CD14-positive monocyte (primary cell): ENCODE results near the gene ADORA2A. TPM values are rescaled to one million over a fixed set of nuclear protein-coding genes. Genes with fewer than 3 reads are reported as not detected.

ENCODE experiments used
- DNase-seq, 3 donors: peaks; one replicate each; pipeline ENCODE4 v3.0.0-alpha.2; 2011 to 2022
- H2AFZ ChIP-seq: 2 replicates; pipeline ENCODE4 v1.6.0; 2012; ENCODE audit warnings: mild to moderate bottlenecking, low read depth, low read length, inconsistent platforms; ENCODE audit not compliant: insufficient read depth, poor library complexity, severe bottlenecking
- H3K27ac ChIP-seq, 2 donors: 1 replicate in 1 of 2; 2 replicates in 1 of 2; pipeline ENCODE4 v1.5.1; 2012 to 2013; ENCODE audit warnings: low read length in 2 of 2, control low read depth in 1 of 2, inconsistent platforms in 1 of 2, low read depth in 1 of 2, mild to moderate bottlenecking in 1 of 2
- H3K27me3 ChIP-seq, 2 donors: one replicate each; pipeline versions ENCODE4 v1.6.0 to v1.6.1; 2011 to 2013; ENCODE audit warnings: low read length in 2 of 2; ENCODE audit not compliant: control insufficient read depth in 2 of 2, insufficient read depth in 2 of 2
- H3K36me3 ChIP-seq, 2 donors: replicated peaks in 1 of 2; 1 replicate in 1 of 2; 2 replicates in 1 of 2; pipeline versions ENCODE4 v1.5.1 to v1.6.1; 2012 to 2013; ENCODE audit warnings: low read length in 2 of 2, control low read depth in 1 of 2, inconsistent platforms in 1 of 2, mild to moderate bottlenecking in 1 of 2; ENCODE audit not compliant: insufficient read depth in 2 of 2, control insufficient read depth in 1 of 2
- H3K4me1 ChIP-seq, 2 donors: 1 replicate in 1 of 2; 2 replicates in 1 of 2; pipeline versions ENCODE4 v1.5.1 to v1.6.1; 2012 to 2013; ENCODE audit warnings: low read length in 2 of 2, control low read depth in 1 of 2, inconsistent platforms in 1 of 2, mild to moderate bottlenecking in 1 of 2, moderate library complexity in 1 of 2; ENCODE audit not compliant: insufficient read depth in 2 of 2, control insufficient read depth in 1 of 2
- H3K4me2 ChIP-seq: replicated peaks from 2 replicates; pipeline ENCODE3; 2012; ENCODE audit warnings: low read length, moderate library complexity, mild to moderate bottlenecking; ENCODE audit not compliant: poor library complexity, severe bottlenecking; ENCODE audit errors: extremely low read depth
- H3K4me3 ChIP-seq, 3 experiments: fragments of 200-600 bp in 1 of 3; sonication (generic) in 1 of 3; replicated peaks in 1 of 3; 1 replicate in 2 of 3; 2 replicates in 1 of 3; pipeline ENCODE4 v1.5.1; 2011 to 2013; ENCODE audit warnings: low read length in 3 of 3, mild to moderate bottlenecking in 3 of 3, control low read depth in 2 of 3, low read depth in 2 of 3, inconsistent platforms in 1 of 3, moderate library complexity in 1 of 3
- H3K79me2 ChIP-seq: 2 replicates; pipeline ENCODE4 v1.6.0; 2012; ENCODE audit warnings: mild to moderate bottlenecking, control low read depth, inconsistent platforms, low read length, moderate library complexity; ENCODE audit not compliant: insufficient read depth
- H3K9ac ChIP-seq: 2 replicates; pipeline ENCODE4 v1.6.0; 2017; ENCODE audit warnings: low read length, mild to moderate bottlenecking; ENCODE audit not compliant: insufficient read depth, poor library complexity, severe bottlenecking
- H3K9me3 ChIP-seq, 2 donors: replicated peaks in 1 of 2; 1 replicate in 1 of 2; 2 replicates in 1 of 2; pipeline versions ENCODE4 v1.5.1 to v1.6.1; 2012 to 2013; ENCODE audit warnings: low read length in 2 of 2, control low read depth in 1 of 2; ENCODE audit not compliant: control insufficient read depth in 1 of 2, insufficient read depth in 1 of 2
- H4K20me1 ChIP-seq: 2 replicates; pipeline ENCODE4 v1.6.0; 2012; ENCODE audit warnings: mild to moderate bottlenecking, low read length, control low read depth, moderate library complexity; ENCODE audit not compliant: insufficient read depth
- H3K27ac Mint-ChIP-seq, 7 donors: one replicate each; pipeline ENCODE4 v1.8.0; 2020; ENCODE audit warnings: mild to moderate bottlenecking in 7 of 7, mixed read lengths in 7 of 7, moderate library complexity in 6 of 7, inconsistent platforms in 2 of 7
- H3K27me3 Mint-ChIP-seq, 3 donors: one replicate each; pipeline ENCODE4 v1.8.0; 2021 to 2022; ENCODE audit warnings: low read depth in 3 of 3, mild to moderate bottlenecking in 3 of 3, mixed read lengths in 3 of 3, moderate library complexity in 3 of 3, inconsistent platforms in 1 of 3
- H3K36me3 Mint-ChIP-seq, 2 donors: one replicate each; pipeline ENCODE4 v1.8.0; 2020; ENCODE audit warnings: mixed read lengths in 2 of 2, inconsistent platforms in 1 of 2, mild to moderate bottlenecking in 1 of 2
- H3K4me1 Mint-ChIP-seq: one replicate; pipeline ENCODE4 v1.8.0; 2020; ENCODE audit warnings: mild to moderate bottlenecking, mixed read lengths
- H3K4me3 Mint-ChIP-seq, 2 donors: one replicate each; pipeline ENCODE4 v1.8.0; 2020; ENCODE audit warnings: mild to moderate bottlenecking in 2 of 2, mixed read lengths in 2 of 2, moderate library complexity in 1 of 2
- H3K9me3 Mint-ChIP-seq, 7 donors: one replicate each; pipeline ENCODE4 v1.8.0; 2020 to 2022; ENCODE audit warnings: mixed read lengths in 7 of 7, mild to moderate bottlenecking in 6 of 7, moderate library complexity in 6 of 7, inconsistent platforms in 2 of 7
- CTCF ChIP-seq: fragments of 200-600 bp; IDR thresholded peaks from one replicate; pipeline ENCODE4 v1.8.0; 2022; ENCODE audit warnings: antibody characterized with exemption, mild to moderate bottlenecking
- WGBS: methylation state at CpG from one replicate; pipeline ENCODE4 v1.1.5; 2013; ENCODE audit warnings: missing lambda C conversion rate; ENCODE audit not compliant: insufficient coverage; 5-methylcytosine and 5-hydroxymethylcytosine counted together
- intact Hi-C, 2 donors: fragments of 100-400 bp; cut with micrococcal nuclease; formaldehyde crosslinking; loops; one replicate each; pipeline versions ENCODE4 v1.15.0 to v1.15.1; 2023
- polyA plus RNA-seq, 3 donors: library from polyadenylated mRNA; depleted of rRNA in 1 of 3; unstranded in 2 of 3; stranded (reverse) in 1 of 3; fragments of 300-500 nt in 2 of 3; fragments of >200 nt in 1 of 3; fragmentation: Illumina TruSeq in 2 of 3; gene quantifications; 1 replicate in 2 of 3; 2 replicates in 1 of 3; pipeline ENCODE4 v1.2.3, GENCODE V29; 2012 to 2021

Gene ADORA2A
- polyA plus RNA-seq, 3 donors, result 5.8 to 10.2 (median 6.5) TPM

DNA sequence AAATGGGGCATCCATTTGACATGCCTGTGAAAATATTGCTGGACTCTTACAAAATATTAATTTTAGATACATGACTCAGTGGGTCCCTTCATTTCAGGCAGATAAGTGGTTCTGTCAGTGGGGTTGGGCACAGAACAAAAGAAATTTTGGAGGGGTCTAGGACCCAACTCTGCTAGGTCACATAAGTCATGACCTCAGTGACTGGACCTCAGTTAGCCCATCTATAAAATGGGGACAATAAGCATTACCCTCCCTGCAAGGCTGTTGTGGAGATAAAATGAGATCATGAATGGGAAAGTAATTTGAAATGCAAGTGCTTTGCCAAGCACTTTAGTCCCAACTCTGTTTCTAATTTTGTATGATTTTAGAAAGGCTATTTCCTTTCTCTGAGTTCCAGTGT is 23.8 kb downstream of the ADORA2A start:
- H3K9me3 Mint-ChIP-seq, result peaks cover 2 to 7% (median 4%) of the 10 kb centered on the region in 7 donors
- TF ChIP-seq CTCF, result no peak
- no peak overlapping the region for H3K4me3 Mint-ChIP-seq
- Histone ChIP-seq H3K36me3 (no peaks in the 10 kb centered on the region), H3K4me1 (peaks cover 38 to 39% of the 10 kb centered on the region in 2 donors), H3K4me3 (no peak overlapping the region), H3K27me3 (no peaks in the 10 kb centered on the region), H3K9ac (no peak overlapping the region), H3K79me2 (no peaks in the 10 kb centered on the region), H3K27ac (no peak overlapping the region), H3K9me3 (peaks cover 4% of the 10 kb centered on the region in 2 donors), H3K4me2 (no peak overlapping the region), H2AFZ (no peak overlapping the region), H4K20me1 (no peaks in the 10 kb centered on the region)
- peaks cover 33% of the 10 kb centered on the region for H3K4me1 Mint-ChIP-seq
- no peak overlapping the region for H3K27ac Mint-ChIP-seq
- intact Hi-C loops, result no loop called here
- H3K36me3 Mint-ChIP-seq, result peaks cover 9 to 14% of the 10 kb centered on the region in 2 donors
- H3K27me3 Mint-ChIP-seq, result peaks cover 0 to 3% (median 2%) of the 10 kb centered on the region in 3 donors
- no peak for DNase-seq

GRCh38 chr22:24453853-24454252 is 26.5 kb downstream of the ADORA2A start:
- Mint-ChIP-seq H3K27me3 (peaks cover 0 to 3% (median 2%) of the 10 kb centered on the region in 3 donors), H3K4me3 (no peak overlapping the region), H3K27ac (no peak overlapping the region), H3K9me3 (peaks cover 2 to 7% (median 4%) of the 10 kb centered on the region in 7 donors), H3K36me3 (peaks cover 0 to 2% of the 10 kb centered on the region in 2 donors), H3K4me1 (peaks cover 31% of the 10 kb centered on the region)
- no peak for DNase-seq
- intact Hi-C loops, result no loop called here
- Histone ChIP-seq H3K36me3 (no peaks in the 10 kb centered on the region), H3K27ac (no peak overlapping the region), H4K20me1 (no peaks in the 10 kb centered on the region), H3K9ac (no peak overlapping the region), H3K79me2 (no peaks in the 10 kb centered on the region), H2AFZ (no peak overlapping the region), H3K4me2 (no peak overlapping the region), H3K27me3 (no peaks in the 10 kb centered on the region), H3K9me3 (peaks cover 4% of the 10 kb centered on the region in 2 donors), H3K4me3 (no peak overlapping the region), H3K4me1 (peaks cover 31 to 33% of the 10 kb centered on the region in 2 donors)
- TF ChIP-seq CTCF, result no peak
- no CpG with 5 or more reads among the region's 1 CpG for WGBS
